HCT116 (cell line): ENCODE results near the gene EPHB3.

Source experiments
- CTCF ChIP-seq, 3 experiments: fragments of 200-600 bp in 1 of 3; sonication (generic) in 1 of 3; IDR thresholded peaks in 2 of 3; conservative IDR thresholded peaks in 1 of 3; 2 replicates each; pipeline ENCODE4 v1.5.1; 2012 to 2017; ENCODE audit warnings: low read depth in 2 of 3, low read length in 2 of 3, antibody characterized with exemption in 1 of 3, borderline replicate concordance in 1 of 3, control low read depth in 1 of 3, mild to moderate bottlenecking in 1 of 3, mixed read lengths in 1 of 3, mixed run types in 1 of 3, moderate library complexity in 1 of 3; ENCODE audit not compliant: insufficient read depth in 1 of 3
- EZH2 ChIP-seq: fragments of 200-600 bp; sonication (generic); IDR thresholded peaks from 2 replicates; pipeline ENCODE4 v1.6.1; 2017; ENCODE audit warnings: antibody characterized with exemption, mixed run types
- MAX ChIP-seq: IDR thresholded peaks from 2 replicates; pipeline ENCODE4 v1.6.1; 2012
- POLR2A ChIP-seq: IDR thresholded peaks from 2 replicates; pipeline ENCODE4 v1.7.0; 2011; ENCODE audit warnings: borderline replicate concordance; ENCODE audit not compliant: insufficient read depth, insufficient read length; ENCODE audit errors: extremely low read depth
- POLR2AphosphoS5 ChIP-seq: IDR thresholded peaks from 2 replicates; pipeline ENCODE4 v1.6.1; 2011; ENCODE audit warnings: mild to moderate bottlenecking, low read depth, low read length, moderate library complexity
- SIN3A ChIP-seq: IDR thresholded peaks from 2 replicates; pipeline ENCODE4 v1.6.1; 2012; ENCODE audit warnings: low read depth
- SP1 ChIP-seq: IDR thresholded peaks from 2 replicates; pipeline ENCODE4 v1.6.1; 2012; ENCODE audit warnings: low read depth
- ZBTB33 ChIP-seq: IDR thresholded peaks from 2 replicates; pipeline ENCODE4 v1.6.1; 2011; ENCODE audit warnings: mild to moderate bottlenecking, low read length, moderate library complexity; ENCODE audit not compliant: insufficient replicate concordance; ENCODE audit errors: extremely low read depth
- ZNF274 ChIP-seq: fragments of 200-500 bp; sonication (Bioruptor generic); IDR thresholded peaks from 2 replicates; pipeline ENCODE4 v1.6.1; 2014; ENCODE audit warnings: mild to moderate bottlenecking, low read depth, low read length, inconsistent platforms
- TF ChIP-seq, protein P1 (sequence below): IDR thresholded peaks from 2 replicates; pipeline ENCODE4 v1.6.1; 2012; ENCODE audit warnings: low read depth

- TF ChIP-seq ZNF274 (no peak), CTCF (IDR thresholded peaks at IDR 0.05 in 2 of 3, conservative IDR thresholded peaks at IDR 0.05 in 1 of 3; ENCODE audit: borderline replicate concordance in 1 of 3, insufficient read depth in 1 of 3, low read depth in 2 of 3, low read length in 2 of 3) (no peak), EZH2 (no peak), ZBTB33 (no peak), SIN3A (no peak), SP1 (no peak), POLR2A (no peak), POLR2AphosphoS5 (no peak), MAX (no peak)
- TF ChIP-seq, protein P1, sequence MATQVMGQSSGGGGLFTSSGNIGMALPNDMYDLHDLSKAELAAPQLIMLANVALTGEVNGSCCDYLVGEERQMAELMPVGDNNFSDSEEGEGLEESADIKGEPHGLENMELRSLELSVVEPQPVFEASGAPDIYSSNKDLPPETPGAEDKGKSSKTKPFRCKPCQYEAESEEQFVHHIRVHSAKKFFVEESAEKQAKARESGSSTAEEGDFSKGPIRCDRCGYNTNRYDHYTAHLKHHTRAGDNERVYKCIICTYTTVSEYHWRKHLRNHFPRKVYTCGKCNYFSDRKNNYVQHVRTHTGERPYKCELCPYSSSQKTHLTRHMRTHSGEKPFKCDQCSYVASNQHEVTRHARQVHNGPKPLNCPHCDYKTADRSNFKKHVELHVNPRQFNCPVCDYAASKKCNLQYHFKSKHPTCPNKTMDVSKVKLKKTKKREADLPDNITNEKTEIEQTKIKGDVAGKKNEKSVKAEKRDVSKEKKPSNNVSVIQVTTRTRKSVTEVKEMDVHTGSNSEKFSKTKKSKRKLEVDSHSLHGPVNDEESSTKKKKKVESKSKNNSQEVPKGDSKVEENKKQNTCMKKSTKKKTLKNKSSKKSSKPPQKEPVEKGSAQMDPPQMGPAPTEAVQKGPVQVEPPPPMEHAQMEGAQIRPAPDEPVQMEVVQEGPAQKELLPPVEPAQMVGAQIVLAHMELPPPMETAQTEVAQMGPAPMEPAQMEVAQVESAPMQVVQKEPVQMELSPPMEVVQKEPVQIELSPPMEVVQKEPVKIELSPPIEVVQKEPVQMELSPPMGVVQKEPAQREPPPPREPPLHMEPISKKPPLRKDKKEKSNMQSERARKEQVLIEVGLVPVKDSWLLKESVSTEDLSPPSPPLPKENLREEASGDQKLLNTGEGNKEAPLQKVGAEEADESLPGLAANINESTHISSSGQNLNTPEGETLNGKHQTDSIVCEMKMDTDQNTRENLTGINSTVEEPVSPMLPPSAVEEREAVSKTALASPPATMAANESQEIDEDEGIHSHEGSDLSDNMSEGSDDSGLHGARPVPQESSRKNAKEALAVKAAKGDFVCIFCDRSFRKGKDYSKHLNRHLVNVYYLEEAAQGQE = no peak
Measured at GRCh38 chr3:184571750-184572377, 10.3 kb downstream of the EPHB3 start.
